Liver (tissue), 3 donors: Measurements from ENCODE around the gene KRTAP12-1.

ENCODE experiments used
- EGR1 ChIP-seq, 2 donors: IDR thresholded peaks; 2 replicates each; pipeline ENCODE4 v1.6.1; 2016 to 2018; ENCODE audit warnings: antibody characterized with exemption in 2 of 2, low read depth in 2 of 2
- FOXA2 ChIP-seq: IDR thresholded peaks from 2 replicates; pipeline ENCODE4 v1.6.1; 2016; ENCODE audit warnings: antibody characterized with exemption
- GABPA ChIP-seq, 2 donors: IDR thresholded peaks in 1 of 2; conservative IDR thresholded peaks in 1 of 2; 2 replicates each; pipeline ENCODE4 v1.6.1; 2016; ENCODE audit warnings: antibody characterized with exemption in 2 of 2, mild to moderate bottlenecking in 1 of 2, moderate library complexity in 1 of 2
- JUND ChIP-seq, 2 donors: IDR thresholded peaks; 2 replicates each; pipeline ENCODE4 v1.6.1; 2016; ENCODE audit warnings: antibody characterized with exemption in 2 of 2
- RAD21 ChIP-seq, 2 donors: IDR thresholded peaks; 2 replicates each; pipeline ENCODE4 v1.6.1; 2016; ENCODE audit warnings: antibody characterized with exemption in 2 of 2, mild to moderate bottlenecking in 2 of 2
- REST ChIP-seq: IDR thresholded peaks from 2 replicates; pipeline ENCODE4 v1.6.1; 2016; ENCODE audit warnings: antibody characterized with exemption, mild to moderate bottlenecking
- RXRA ChIP-seq, 2 donors: IDR thresholded peaks; 2 replicates each; pipeline ENCODE4 v1.6.1; 2017 to 2018; ENCODE audit warnings: antibody characterized with exemption in 2 of 2, mild to moderate bottlenecking in 1 of 2
- TAF1 ChIP-seq: conservative IDR thresholded peaks from 2 replicates; pipeline ENCODE4 v1.6.1; 2016; ENCODE audit warnings: antibody characterized with exemption, mild to moderate bottlenecking
- YY1 ChIP-seq: IDR thresholded peaks from 2 replicates; pipeline ENCODE4 v1.6.1; 2016; ENCODE audit warnings: antibody characterized with exemption, mild to moderate bottlenecking
- TF ChIP-seq, protein P1 (sequence below): fragments of 150-350 bp; IDR thresholded peaks from 2 replicates; pipeline ENCODE4 v1.5.1; 2017; ENCODE audit warnings: improper control_type of control experiment, low read depth, low read length; ENCODE audit not compliant: missing input control
- TF ChIP-seq, protein P2 (sequence below): IDR thresholded peaks from 2 replicates; pipeline ENCODE4 v1.6.1; 2016; ENCODE audit warnings: antibody characterized with exemption
- donor health status: healthy.
- donor health status: healthy.

DNA sequence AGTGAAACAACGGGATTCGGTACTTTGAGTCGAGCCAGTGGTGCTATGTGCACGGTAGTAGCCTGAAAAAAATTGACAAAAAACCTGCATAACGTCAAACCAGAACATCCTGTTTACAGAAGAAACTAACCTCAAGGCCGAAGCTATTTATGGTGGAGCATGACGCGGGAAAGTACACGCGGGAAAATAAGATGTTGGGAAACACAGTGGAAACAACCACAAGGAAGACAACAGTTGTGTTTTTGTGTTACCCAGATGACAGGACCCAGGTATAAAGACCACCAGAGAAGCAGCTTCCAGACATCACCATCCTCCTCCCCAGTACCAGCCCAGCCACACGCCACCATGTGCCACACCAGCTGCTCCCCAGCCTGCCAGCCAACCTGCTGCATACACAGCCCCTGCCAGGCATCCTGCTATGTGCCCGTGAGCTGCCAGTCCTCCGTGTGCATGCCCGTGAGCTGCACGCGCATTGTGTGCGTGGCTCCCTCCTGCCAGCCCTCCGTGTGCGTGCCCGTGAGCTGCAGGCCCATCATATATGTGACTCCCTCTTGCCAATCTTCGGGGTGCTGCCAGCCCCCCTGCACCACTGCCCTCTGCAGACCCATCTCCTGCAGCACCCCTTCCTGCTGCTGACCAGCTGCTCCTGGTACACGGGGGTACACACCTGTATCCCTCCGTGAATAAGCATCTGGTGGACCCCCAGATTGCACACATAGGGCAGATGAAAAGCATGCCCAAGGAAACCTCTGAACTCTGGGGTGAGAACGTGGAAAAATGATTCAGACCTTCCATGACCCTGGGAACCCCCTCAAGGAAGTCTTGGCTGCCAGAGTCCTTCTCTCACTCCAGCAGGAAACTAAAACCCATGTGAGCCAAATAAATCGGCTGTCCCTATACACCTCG lies 24.1 kb downstream of the KRTAP12-1 start, which contains the start of gene KRTAP12-3:
- TF ChIP-seq YY1, result no peak
- no peak for TF ChIP-seq REST
- no peak for TF ChIP-seq RXRA (IDR thresholded peaks at IDR 0.05)
- TF ChIP-seq, protein P1, sequence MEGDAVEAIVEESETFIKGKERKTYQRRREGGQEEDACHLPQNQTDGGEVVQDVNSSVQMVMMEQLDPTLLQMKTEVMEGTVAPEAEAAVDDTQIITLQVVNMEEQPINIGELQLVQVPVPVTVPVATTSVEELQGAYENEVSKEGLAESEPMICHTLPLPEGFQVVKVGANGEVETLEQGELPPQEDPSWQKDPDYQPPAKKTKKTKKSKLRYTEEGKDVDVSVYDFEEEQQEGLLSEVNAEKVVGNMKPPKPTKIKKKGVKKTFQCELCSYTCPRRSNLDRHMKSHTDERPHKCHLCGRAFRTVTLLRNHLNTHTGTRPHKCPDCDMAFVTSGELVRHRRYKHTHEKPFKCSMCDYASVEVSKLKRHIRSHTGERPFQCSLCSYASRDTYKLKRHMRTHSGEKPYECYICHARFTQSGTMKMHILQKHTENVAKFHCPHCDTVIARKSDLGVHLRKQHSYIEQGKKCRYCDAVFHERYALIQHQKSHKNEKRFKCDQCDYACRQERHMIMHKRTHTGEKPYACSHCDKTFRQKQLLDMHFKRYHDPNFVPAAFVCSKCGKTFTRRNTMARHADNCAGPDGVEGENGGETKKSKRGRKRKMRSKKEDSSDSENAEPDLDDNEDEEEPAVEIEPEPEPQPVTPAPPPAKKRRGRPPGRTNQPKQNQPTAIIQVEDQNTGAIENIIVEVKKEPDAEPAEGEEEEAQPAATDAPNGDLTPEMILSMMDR, result no peak
- no peak for TF ChIP-seq JUND (IDR thresholded peaks at IDR 0.05)
- no peak for TF ChIP-seq TAF1
- no peak for TF ChIP-seq GABPA (IDR thresholded peaks at IDR 0.05 in 1 of 2, conservative IDR thresholded peaks at IDR 0.05 in 1 of 2)
- TF ChIP-seq FOXA2, result no peak
- TF ChIP-seq, protein P2, sequence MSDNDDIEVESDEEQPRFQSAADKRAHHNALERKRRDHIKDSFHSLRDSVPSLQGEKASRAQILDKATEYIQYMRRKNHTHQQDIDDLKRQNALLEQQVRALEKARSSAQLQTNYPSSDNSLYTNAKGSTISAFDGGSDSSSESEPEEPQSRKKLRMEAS, result no peak
- TF ChIP-seq EGR1 (IDR thresholded peaks at IDR 0.05; ENCODE audit: low read depth in 2 of 2), result no peak
- TF ChIP-seq RAD21 (IDR thresholded peaks at IDR 0.05), result no peak
